ENCODE data around the gene NUP214.
"Not testable (repeated sequence)": the region's sequence is repeated elsewhere in the genome, so short reads cannot be mapped to it uniquely, and the experiment has no call there.

NUP214 gene

GRCh38 chr9:131116281-131117120 is 8.9 kb upstream of the NUP214 start:
- no peak for DNase-seq

- no peak for DNase-seq
These were observed 8.1 kb upstream of the NUP214 start for GRCh38 chr9:131117121-131117761.

- DNase-seq: no peak
These were observed 7.6 kb upstream of the NUP214 start for GRCh38 chr9:131117762-131118145.

- DNase-seq: no peak
These were observed 5.8 kb upstream of the NUP214 start for GRCh38 chr9:131119600-131119999.

GRCh38 chr9:131120620-131121228 is 4.7 kb upstream of the NUP214 start:
- DNase-seq: no peak

- no peak for DNase-seq
These were observed 4.0 kb upstream of the NUP214 start for GRCh38 chr9:131121346-131121745.

GRCh38 chr9:131122158-131122557 is 3.2 kb upstream of the NUP214 start:
- DNase-seq: no peak

- DNase-seq: no peak
These were observed 423 bp upstream of the NUP214 start for GRCh38 chr9:131125038-131125287.

GRCh38 chr9:131126059-131126426 is 657 bp downstream of the NUP214 start:
- no peak for DNase-seq

- DNase-seq: no peak
These were observed 3.8 kb downstream of the NUP214 start for GRCh38 chr9:131129183-131129582.

- DNase-seq: peak; percentile 13
These were observed 13.3 kb downstream of the NUP214 start for GRCh38 chr9:131138676-131139075.

- DNase-seq: no peak
These were observed 14.7 kb downstream of the NUP214 start for GRCh38 chr9:131140112-131140511.

- DNase-seq: no peak
These were observed 15.2 kb downstream of the NUP214 start for GRCh38 chr9:131140550-131140949.

GRCh38 chr9:131142160-131142559 is 16.8 kb downstream of the NUP214 start:
- DNase-seq: no peak

GRCh38 chr9:131144201-131144600 is 18.8 kb downstream of the NUP214 start:
- no peak for DNase-seq

- no peak for DNase-seq
These were observed 19.9 kb downstream of the NUP214 start for GRCh38 chr9:131145245-131145644.

- no peak for DNase-seq
These were observed 20.8 kb downstream of the NUP214 start for GRCh38 chr9:131146186-131146585.

- no peak for DNase-seq
These were observed 22.9 kb downstream of the NUP214 start for GRCh38 chr9:131148276-131148675.

GRCh38 chr9:131148966-131149687 is 23.7 kb downstream of the NUP214 start:
- no peak for DNase-seq

- no peak for DNase-seq
These were observed 24.3 kb downstream of the NUP214 start for GRCh38 chr9:131149688-131150053.

- DNase-seq: no peak
These were observed 28.2 kb downstream of the NUP214 start for GRCh38 chr9:131153595-131153994.

- not testable (repeated sequence) for DNase-seq
These were observed 33.3 kb downstream of the NUP214 start for GRCh38 chr9:131158673-131159072.

GRCh38 chr9:131160416-131161112 is 35.2 kb downstream of the NUP214 start:
- no peak for DNase-seq
